ENCODE measurements around the gene ROBO1. TPM values are rescaled to one million over a fixed set of nuclear protein-coding genes. Genes with fewer than 3 reads are reported as not detected.

Gene ROBO1
- total and polyA plus RNA-seq, 2 of the 8 experiments (the other 6 are each of a cell fraction or from before 2014, with no cell fraction given), result 51.4 to 91.0 TPM

DNA sequence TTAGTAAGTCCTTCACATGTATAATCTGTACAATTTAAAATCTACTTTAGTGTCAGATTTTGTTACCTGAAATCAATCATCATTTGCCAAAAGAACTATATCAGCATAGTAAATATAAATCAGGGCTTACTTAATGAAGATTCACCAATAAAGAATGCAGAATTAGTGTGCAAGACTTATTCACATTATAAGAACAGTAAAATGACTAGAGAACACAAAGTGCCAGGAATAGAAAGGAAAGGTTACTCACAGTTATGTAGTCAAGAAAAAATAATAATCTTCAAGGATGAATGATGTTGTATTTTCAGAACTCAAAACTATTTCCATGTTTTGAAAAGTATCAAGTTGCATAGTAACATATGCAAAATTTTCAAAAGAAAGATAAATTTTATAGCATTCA lies 891.9 kb downstream of the ROBO1 start (continued):
- TF ChIP-seq, protein P1, sequence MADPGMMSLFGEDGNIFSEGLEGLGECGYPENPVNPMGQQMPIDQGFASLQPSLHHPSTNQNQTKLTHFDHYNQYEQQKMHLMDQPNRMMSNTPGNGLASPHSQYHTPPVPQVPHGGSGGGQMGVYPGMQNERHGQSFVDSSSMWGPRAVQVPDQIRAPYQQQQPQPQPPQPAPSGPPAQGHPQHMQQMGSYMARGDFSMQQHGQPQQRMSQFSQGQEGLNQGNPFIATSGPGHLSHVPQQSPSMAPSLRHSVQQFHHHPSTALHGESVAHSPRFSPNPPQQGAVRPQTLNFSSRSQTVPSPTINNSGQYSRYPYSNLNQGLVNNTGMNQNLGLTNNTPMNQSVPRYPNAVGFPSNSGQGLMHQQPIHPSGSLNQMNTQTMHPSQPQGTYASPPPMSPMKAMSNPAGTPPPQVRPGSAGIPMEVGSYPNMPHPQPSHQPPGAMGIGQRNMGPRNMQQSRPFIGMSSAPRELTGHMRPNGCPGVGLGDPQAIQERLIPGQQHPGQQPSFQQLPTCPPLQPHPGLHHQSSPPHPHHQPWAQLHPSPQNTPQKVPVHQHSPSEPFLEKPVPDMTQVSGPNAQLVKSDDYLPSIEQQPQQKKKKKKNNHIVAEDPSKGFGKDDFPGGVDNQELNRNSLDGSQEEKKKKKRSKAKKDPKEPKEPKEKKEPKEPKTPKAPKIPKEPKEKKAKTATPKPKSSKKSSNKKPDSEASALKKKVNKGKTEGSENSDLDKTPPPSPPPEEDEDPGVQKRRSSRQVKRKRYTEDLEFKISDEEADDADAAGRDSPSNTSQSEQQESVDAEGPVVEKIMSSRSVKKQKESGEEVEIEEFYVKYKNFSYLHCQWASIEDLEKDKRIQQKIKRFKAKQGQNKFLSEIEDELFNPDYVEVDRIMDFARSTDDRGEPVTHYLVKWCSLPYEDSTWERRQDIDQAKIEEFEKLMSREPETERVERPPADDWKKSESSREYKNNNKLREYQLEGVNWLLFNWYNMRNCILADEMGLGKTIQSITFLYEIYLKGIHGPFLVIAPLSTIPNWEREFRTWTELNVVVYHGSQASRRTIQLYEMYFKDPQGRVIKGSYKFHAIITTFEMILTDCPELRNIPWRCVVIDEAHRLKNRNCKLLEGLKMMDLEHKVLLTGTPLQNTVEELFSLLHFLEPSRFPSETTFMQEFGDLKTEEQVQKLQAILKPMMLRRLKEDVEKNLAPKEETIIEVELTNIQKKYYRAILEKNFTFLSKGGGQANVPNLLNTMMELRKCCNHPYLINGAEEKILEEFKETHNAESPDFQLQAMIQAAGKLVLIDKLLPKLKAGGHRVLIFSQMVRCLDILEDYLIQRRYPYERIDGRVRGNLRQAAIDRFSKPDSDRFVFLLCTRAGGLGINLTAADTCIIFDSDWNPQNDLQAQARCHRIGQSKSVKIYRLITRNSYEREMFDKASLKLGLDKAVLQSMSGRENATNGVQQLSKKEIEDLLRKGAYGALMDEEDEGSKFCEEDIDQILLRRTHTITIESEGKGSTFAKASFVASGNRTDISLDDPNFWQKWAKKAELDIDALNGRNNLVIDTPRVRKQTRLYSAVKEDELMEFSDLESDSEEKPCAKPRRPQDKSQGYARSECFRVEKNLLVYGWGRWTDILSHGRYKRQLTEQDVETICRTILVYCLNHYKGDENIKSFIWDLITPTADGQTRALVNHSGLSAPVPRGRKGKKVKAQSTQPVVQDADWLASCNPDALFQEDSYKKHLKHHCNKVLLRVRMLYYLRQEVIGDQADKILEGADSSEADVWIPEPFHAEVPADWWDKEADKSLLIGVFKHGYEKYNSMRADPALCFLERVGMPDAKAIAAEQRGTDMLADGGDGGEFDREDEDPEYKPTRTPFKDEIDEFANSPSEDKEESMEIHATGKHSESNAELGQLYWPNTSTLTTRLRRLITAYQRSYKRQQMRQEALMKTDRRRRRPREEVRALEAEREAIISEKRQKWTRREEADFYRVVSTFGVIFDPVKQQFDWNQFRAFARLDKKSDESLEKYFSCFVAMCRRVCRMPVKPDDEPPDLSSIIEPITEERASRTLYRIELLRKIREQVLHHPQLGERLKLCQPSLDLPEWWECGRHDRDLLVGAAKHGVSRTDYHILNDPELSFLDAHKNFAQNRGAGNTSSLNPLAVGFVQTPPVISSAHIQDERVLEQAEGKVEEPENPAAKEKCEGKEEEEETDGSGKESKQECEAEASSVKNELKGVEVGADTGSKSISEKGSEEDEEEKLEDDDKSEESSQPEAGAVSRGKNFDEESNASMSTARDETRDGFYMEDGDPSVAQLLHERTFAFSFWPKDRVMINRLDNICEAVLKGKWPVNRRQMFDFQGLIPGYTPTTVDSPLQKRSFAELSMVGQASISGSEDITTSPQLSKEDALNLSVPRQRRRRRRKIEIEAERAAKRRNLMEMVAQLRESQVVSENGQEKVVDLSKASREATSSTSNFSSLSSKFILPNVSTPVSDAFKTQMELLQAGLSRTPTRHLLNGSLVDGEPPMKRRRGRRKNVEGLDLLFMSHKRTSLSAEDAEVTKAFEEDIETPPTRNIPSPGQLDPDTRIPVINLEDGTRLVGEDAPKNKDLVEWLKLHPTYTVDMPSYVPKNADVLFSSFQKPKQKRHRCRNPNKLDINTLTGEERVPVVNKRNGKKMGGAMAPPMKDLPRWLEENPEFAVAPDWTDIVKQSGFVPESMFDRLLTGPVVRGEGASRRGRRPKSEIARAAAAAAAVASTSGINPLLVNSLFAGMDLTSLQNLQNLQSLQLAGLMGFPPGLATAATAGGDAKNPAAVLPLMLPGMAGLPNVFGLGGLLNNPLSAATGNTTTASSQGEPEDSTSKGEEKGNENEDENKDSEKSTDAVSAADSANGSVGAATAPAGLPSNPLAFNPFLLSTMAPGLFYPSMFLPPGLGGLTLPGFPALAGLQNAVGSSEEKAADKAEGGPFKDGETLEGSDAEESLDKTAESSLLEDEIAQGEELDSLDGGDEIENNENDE (IDR thresholded peaks at IDR 0.05; ENCODE audit: insufficient replicate concordance, low read length), result no peak
- no peak for TF ChIP-seq JUN (IDR thresholded peaks at IDR 0.05; ENCODE audit: low read depth, low read length)
